Stimulated activated CD8-positive, alpha-beta memory T cell treated with anti-CD3 and anti-CD28 coated beads, Interleukin-7, amount 100 ng/mL, for 4 hours (primary cell): ENCODE results near the gene TNP2.

Source experiments
- DNase-seq, 2 donors: peaks; one replicate each; pipeline ENCODE4 v3.0.0-alpha.2; 2020; ENCODE audit warnings: low read depth in 2 of 2

TNP2 gene

DNA sequence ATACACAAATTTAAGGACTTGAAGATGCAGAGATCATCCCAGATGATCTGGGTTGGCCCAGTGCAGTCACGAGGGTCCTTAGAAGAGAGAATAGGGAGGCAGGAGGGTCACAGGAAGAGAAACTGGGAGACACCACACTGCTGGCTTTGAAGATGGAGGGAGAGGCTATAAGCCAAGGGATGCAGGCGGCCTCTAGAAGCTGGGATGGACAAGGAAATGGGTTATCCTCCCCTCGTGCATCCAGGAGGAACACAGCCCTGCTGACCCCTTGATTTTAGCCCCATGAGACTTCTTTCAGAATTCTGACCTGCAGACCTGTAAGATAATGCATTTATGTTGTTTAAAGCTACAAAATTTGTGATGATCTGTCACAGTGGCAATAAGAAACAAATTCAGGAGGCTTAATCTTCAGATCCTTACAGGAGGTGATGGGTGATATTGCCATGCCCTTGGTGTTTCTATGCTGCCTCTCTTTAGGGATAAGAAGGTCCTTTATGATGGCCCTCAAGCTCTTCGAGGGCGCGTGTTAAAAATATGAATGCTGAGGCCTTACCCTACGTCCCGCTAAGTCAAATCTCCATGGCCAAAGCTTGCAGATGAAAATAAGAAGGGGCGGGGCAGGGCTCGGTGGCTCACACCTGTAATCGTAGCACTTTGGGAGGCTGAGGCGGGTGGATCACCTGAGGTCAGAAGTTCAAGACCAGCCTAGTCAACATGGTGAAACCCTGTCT, 8.6 kb upstream of the TNP2 start:
- DNase-seq: no peak

DNA sequence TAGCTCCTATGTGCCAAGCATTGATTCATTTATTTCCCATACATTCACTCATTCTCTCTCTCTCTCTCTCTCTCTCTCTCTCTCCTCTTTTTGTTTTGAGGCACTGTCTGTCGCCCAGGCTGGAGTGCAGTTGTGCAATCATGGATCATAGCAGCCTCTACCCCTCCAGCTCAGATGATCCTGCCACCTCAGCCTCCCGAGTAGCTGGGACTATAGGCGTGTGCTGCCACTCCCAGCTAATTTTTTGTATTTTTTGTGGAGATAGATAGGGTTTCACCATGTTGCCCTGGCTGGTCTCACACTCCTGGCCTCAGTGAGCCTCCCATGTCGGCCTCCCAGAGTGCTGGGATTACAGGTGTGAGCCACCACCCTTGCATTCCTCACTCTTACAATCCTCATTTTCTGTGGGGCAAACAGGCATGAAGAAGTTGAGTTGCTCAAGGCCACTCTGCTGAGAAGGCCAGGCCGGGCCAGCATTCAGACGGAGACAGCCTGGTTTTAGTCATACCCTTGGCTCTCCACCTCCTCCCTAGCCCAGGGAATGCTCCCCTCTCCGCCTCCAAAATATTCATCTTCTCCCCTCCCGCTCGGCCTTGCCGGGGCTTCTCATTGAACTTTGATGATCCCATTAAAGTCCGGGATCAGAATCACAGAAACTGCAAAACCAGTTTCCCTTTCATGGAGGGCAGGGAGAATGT, 7.9 kb upstream of the TNP2 start:
- DNase-seq: no peak

DNA sequence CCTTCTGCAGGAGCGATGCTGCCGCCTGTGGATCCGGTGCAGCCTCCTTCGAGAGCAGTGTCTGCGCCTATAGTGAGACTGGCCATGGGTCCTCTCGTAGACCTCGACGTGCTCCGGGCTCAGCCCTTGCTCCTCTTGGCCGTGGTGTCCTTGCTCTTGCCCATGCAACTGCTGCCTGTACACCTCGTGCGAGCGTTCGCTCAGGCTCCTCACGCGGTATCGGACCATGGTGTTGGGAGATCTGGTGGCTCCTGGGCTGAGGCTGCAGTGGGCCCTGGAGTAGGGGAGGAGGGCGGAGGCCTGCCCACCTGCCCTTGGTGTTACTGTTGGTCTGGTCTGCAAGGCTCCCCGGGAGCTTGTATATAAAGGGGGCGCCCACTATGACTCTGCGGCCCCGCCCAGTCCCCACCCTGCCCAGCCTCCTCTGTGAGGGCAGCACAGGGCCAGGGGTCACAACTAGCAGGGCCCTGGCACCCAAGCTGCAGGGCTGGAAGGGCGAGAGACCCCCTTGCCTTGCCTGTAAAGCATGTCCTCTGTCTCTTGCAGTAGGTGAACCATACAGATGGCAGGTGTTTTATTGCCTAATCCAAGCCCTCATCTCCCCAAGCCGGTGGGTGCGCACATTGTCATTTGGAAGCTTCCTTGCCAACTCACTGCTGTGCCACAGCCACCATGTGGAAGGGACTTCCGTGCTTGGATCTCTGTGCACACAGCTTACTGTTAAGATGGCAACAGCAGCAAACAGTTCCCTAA, 7.2 kb upstream of the TNP2 start, which contains the start of gene PRM2:
TSS of gene PRM2 (minus strand) at position 338 of the 753 bp plus-strand sequence. CDS start at position 228, 110 bp downstream.
- DNase-seq: no peak

DNA sequence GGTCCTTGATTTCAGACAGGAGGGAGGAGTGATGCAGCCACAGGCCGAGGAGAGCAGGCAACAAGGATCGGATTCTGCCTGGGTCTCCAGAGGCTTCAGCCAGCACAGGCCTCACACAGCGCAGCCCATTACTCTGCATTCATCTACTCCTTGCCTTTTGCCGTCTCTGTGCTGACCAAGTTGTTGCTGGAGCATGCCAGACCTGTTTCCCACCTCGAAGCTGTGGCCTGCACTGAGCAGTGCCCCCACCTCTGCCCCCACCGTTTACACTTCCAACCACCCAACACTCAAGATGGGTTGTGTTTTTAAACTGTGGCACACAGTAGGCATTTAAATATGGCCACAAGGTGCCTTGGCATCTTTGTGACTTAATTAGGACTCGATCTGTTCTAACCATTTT, 5.8 kb upstream of the TNP2 start:
- DNase-seq: no peak

DNA sequence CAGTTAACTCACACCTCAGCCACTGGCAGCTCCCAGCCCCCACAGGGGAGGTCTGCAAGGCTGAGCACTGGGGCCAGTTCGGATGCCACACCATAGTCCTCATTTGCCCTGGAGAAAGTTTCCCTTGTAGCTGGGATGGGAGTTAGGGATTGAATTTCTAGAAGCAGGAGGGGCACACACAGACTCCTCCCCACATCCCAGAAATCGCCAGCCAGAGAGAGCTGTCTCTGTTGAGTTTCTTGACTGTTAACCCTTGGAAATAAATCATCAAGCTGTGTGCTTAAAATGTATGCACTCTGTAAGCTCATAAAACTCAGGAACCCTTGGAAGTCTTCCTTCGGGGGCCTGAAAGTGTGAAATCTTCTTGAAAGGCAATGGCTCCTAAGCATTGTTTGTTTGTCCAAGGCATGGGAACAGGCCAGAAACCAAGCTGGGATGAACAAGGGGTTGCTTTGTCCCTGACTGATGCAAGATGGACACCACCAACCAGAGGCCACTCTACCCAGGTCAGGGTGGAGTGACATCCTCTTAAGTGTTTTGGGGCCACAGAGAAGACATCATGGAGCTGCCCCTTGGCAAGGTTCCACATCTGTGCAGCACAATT, 4.7 kb upstream of the TNP2 start:
- DNase-seq: no peak

DNA sequence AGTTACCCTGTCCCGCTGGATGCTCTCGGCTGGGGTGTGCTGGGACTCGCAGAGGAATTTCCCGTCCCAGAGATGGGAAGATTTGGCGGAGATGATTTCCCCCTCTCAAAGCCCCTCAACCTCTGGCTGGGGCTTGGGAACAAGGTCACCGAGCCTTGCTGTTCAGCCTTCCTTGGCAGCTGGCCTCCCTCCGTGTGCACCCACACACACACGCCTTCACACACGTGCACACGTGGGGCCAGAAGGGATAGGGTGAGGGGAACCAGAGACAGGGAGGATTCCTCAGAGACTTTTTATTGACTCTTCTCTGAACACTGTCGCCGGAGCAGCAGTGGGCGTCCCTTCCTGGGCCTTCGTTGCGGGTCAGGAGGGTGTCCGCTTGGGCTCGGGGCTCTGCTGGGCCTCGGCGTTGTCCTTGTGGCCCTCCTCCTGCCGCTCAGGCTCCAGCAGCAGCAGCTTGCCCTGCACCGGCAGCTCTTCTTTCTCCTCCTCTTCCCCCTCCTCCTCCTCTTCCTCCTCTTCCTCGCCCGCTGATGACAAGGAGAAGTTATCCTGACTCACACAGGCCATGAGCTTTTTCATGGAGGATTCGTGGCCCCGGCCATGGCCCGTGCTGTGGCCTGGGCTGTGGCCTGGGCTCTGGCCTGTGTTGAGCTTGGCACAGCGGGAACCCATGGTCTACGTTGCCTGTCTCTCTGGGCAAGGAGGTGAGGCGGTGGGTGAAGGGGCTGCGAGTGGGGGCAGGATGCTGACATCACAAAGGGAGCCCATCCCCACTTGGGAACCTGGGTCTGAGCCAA, 4.0 kb upstream of the TNP2 start, which contains the start of gene PRM3:
TSS of gene PRM3 (minus strand) at position 709 of the 800 bp plus-strand sequence. CDS start at position 675, 34 bp downstream.
- DNase-seq: no peak

DNA sequence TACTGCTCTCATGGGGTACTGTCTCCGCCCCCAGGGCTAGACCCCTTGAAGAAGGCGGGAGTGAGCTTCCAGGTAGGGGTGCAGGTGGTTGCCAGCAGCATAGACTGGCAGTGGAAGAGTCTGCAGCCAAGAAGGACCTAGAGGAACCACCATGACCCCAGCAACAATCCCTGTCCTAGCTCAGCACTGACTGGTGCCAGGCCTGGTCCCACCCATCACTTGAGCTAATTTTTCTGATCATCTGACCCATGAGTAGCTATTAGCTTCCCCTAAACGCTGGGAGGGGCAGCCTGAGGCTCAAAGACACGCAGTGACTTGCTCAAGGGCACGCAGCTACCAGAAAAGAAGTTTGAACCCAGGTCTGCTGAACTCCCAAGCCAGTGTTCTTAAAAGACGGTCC, 3.4 kb upstream of the TNP2 start:
- DNase-seq: no peak

DNA sequence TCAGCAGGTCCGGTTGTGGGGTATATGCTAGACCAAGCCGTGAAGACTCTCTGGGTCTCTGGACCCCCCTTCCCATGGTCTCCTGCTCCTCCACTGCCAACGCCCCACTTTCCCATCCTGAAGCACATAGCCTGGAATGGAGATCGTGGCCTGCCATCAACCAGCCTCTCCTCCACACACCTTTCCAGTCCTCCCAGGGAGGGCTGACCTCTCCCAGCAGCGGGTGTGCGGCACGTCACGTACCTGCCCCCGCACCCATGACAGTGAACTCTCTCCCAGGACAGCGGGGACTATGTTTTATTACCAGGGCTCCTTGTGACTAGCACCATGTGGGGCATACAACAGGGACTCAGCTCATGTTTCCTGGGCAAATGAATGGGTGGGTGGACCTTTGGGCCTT, 2.5 kb upstream of the TNP2 start:
- no peak for DNase-seq

DNA sequence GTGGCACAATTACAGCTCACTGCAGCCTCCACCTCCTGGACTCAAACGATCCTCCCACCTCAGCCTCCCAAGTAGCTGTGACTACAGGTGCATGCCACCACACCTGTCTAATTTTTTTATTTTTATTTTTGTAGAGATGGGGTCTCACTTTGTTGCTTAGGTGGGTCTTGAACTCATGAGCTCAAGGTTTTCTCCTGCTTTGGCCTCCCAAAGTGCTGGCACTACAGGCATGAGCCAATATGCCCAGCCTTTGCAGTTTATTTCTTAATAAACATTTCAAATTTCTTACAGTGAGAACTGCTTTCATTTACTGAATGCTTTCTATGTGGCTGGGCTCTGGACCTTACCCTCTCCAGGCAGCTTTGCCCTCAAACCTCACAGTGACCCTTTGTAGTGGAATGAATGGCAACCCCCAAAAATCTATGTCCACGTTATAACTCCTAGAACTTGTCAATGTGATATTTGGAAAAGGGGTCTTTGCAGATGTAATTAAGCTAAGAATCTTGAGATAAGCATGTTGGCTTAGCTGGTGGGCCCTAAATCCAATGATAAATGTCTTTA, 1.6 kb upstream of the TNP2 start:
- DNase-seq: no peak

DNA sequence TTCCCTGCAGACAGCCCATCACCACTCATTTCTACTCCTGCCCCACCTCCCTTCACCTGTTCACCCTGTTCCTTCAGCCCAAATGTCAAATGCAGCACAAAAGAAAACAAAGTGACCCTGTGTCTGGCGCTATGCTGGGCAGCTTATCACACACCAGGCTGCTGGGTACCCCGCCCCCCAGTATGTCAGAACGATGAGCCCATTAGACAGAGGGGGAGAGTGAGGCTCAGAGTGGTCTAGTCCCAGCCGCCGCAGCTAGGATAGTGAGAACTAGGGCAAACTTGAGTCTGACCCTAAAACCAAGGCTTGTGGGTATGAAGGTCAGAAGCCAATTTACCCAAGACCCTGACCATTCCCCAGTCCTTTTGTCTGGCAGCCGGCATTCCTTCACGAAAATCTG, 4.0 kb downstream of the TNP2 start:
- DNase-seq: no peak

DNA sequence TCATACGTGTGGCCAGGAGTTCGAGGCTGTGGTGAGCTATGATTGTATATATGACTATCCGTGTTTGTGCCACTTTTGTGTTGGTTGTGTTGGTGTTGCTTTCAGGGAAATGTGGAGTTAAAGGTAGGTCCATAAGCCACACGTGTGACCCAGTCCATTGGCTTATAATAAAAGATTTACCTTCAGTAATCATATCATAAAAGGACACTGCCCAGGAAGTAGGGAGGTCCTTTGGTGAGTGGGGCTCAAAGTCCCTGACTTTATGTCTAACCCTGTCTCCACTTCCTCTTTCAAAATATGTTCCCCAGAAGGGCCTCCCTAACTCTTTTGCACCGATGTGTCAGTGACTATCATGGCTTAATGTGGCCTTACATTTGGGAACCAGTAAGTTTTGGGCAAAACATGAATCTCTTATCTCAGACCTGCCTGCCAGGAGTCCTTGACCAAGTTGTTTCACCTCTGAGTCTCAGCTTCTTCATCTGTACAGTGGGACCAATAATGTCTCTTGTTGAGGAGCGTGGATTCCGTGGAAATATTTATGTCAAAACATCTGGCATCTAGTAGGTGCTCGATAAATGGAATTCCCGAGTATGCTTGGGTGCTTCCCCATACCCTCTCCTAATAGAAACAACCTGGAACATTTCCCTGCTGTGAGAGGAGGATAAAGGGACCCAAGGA, 4.8 kb downstream of the TNP2 start:
- no peak for DNase-seq

DNA sequence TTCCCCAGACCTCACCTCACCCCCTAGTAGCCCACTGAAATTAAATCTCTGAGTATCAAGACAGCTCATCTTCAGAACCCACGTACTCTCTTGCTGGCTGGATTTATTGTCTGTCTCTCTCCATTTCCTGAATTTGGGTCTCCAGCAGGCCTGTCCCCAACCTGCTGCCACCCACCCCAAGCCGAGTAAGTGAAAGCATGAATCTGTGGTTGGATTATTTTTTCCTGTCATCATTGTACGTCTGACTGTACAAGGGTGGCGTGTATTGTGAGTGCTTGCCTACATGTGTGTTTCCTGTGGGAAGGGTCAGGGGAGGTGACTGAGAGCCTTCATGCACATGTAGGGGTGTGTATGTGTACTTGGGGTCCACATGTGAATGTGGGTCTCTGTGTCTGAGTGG, 5.4 kb downstream of the TNP2 start:
- DNase-seq: peak in 1 of 2 donors; percentile 43

DNA sequence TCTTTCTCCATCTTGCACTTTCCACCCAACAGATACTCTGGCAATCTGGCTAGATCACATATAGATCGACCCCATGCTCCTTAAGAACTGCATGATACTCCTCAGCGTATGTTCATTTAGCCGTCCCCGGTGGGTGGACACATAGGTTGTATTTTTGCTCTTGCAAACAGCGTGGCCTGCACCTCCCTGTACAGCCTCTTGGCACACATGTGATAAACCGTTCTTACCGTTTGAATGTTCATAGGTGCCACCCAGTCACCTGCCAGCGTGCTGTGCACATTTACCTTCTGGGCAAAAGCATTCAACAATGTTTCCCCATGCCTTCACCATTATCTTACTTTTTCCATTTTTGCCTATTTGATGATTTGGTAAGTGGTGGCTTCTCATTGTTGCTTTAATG, 6.2 kb downstream of the TNP2 start:
- no peak for DNase-seq

DNA sequence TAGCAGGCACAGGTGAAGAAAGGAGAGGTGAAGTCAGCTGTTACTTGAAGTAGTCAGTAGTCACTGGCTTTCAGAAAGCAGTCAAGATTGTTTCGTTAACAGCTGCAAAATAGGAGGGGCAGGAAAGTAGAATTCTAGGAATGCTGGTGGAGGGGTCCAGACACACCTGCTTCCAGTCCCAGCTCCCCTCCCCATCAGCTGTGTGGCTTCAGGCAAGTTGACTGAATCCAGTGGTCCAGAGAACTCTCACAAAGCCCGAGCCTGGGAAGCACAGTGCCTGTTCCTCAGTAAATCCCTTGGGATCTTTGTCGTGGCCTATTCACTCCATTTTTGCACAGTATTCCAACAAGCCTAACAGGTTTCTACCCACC, 8.5 kb downstream of the TNP2 start:
- no peak for DNase-seq

DNA sequence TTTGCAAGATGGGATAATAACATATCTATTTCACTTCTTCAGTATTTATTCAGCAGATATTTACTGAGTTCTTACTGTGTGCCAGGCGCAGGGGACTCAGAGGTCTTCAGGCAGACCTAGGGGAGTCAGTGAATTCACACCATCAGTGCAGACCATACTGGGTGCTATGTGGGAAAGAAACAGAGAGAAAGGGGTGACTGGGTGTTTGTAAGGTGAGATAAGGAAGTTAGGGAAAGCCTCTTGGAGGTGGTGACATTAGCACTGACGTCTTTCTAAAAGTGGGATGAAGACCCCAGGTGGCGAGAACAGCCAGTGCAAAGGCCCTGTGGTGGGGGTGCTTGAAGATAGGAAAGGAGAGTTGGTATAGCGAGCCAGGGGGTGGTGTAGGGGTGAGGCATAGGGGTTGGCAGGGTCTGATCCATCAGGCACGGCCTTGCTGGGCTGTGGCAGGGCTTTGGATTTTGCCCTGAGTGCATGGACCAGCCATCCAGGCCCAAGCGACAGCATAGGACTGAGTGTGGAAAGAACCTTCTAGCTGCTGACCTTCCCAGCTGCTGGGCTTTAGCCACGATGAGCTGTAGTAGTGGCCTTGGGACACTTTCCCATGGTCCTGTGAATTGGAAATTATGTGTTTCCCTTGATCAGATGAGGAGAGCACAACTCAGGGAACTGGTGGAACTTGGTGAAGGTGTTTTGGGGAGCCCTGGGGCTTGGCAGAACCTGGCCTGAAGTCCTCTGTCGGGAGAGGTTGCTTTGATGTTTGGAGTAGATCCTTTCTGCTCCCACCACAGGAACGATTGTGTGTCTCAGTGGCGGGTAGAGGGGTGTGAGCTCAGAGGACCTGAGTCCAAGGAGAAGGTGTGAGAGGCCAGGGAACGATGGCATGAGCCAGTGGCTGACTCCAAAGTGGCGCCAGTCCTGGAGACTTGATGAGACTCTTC, 9.2 kb downstream of the TNP2 start:
- DNase-seq: no peak

DNA sequence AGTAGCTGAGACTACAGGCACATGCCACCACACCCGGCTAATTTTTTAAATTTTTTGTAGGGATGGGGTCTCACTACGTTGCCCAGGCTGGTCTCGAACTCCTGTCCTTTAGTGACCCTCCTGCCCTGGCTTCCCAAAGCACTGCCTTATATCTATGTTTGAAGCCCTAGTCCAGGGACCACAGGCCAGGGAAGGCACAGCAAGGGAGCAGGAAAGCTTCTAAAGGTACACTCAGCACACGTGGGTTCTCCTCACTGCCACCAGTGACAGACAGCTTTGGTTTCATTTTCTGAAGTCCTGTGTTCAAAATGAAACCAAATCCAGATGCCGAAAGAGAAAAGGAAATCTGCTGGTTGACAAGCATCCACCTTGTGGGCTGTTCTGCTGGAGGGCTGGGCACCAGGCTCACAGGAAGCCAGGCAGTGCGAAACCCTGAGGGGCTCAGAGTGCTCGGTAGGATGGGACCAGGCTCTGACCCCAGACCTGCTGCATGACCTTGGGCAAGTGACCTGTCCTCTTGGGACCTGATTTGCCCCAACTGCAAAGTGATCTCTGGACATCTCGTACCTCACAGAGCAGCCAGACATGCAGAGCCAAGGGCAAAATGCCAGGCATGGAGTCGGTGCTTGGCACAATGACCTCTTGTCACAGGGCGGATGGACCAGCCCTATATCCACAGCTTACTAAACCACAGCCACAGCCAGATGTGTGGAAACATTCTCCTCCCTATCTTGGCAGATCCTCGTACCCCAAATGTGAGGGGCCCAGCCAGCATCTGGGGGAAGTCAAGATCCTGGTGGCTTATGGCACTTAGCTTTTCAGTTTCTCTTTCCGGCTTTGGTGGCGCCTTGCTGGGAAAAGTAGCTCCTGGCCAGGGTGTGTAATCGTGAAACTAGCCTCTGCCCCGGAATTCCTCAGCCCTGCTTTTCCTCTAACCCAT, 10.3 kb downstream of the TNP2 start:
- no peak for DNase-seq

DNA sequence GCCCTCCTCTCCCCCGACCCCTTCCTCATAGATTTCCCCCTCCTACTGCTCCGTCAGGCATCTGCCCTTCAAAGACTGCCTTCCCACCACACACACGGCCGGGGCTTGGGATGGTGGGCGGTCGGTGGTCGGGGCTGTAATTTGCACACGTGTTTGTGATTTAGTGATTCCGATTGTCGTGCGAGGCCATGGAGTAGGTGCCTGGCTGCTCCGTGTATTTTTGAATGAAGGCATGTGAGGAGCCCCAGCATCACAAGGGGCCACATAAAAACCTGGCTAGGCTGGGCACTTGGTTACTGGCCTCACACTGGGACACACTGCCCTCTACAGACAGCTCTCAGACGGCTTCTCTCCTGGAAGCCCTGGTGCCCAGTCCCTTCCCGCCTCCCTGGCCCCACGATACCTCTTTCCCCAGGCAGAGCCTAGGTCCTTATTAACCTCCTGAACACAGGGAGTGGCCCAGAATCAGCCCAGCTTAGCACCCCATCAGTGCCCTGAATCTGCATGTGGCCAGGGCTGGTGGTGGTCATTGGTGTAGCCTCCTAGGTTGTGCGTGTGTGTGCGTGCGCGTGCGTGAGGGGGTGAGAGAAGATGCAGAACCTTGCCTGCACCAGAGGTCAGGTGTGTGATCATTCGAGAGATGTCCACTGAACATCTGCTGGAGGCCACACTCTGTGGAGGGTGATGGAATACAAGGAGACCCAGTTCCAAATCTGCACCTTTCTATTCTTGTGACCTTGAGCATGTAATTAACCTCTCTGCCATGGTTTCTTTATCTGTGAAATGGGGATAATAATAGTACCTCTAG, 11.8 kb downstream of the TNP2 start:
- DNase-seq: peak; percentile 34 to 50
